NT2/D1 (cell line): ENCODE results near the gene BAZ2B.

Source experiments
- YY1 ChIP-seq: IDR thresholded peaks from 2 replicates; pipeline ENCODE4 v1.6.1; 2011; ENCODE audit not compliant: insufficient read length, insufficient read depth
- ZNF274 ChIP-seq: IDR thresholded peaks from 2 replicates; pipeline ENCODE4 v1.6.1; 2011; ENCODE audit warnings: mild to moderate bottlenecking, low read depth, low read length

- TF ChIP-seq YY1 (no peak), ZNF274 (no peak)
Observed at GRCh38 chr2:159658881-159659873, 42.8 kb upstream of the BAZ2B start.
